Measurements from ENCODE around the gene IFNAR1. TPM values are rescaled to one million over a fixed set of nuclear protein-coding genes. Genes with fewer than 3 reads are reported as not detected.

Gene IFNAR1
- polyA plus RNA-seq, 2 of the 4 experiments (the other 2 are of a cell fraction): 14.1 to 14.2 TPM

GRCh38 chr21:33309778-33310177 lies 15.0 kb upstream of the IFNAR1 start:
- ATAC-seq (no peak), FAIRE-seq (no peak), DNase-seq (ENCODE audit: low read depth in 1 of 2, low spot score in 1 of 2) (no peak)
- Histone ChIP-seq H3K27ac (no peak overlapping the region), H3K4me1 (no peaks in the 10 kb centered on the region), H3K4me2 (no peak overlapping the region), H3K4me3 (no peak overlapping the region), H3K9me3 (peaks cover 4% of the 10 kb centered on the region; the same call in 1 of the 3 replicates)
- TF ChIP-seq MAX (IDR thresholded peaks at IDR 0.05) (no peak), RAD21 (conservative IDR thresholded peaks at IDR 0.05 in 1 of 2, IDR thresholded peaks at IDR 0.05 in 1 of 2) (no peak)
- POLR2A ChIA-PET: no interaction called here
- WGBS (ENCODE audit: missing lambda C conversion rate): 0% methylated on average over 1 of the region's 1 CpG
- CTCF ChIA-PET: no interaction called here

GRCh38 chr21:33312121-33312520 lies 12.6 kb upstream of the IFNAR1 start:
- no peak overlapping the region for H3K27ac ChIP-seq
- H3K4me1 ChIP-seq: no peaks in the 10 kb centered on the region
- H3K9me3 ChIP-seq: peaks cover 4% of the 10 kb centered on the region; the same call in 1 of the 3 replicates
- ChIA-PET POLR2A (no interaction called here), CTCF (no interaction called here)
- ATAC-seq (no peak), DNase-seq (ENCODE audit: low read depth in 1 of 2, low spot score in 1 of 2) (no peak), FAIRE-seq (no peak)
- no peak for TF ChIP-seq POLR2A (IDR thresholded peaks at IDR 0.05; ENCODE audit: low read length)
- no peak for TF ChIP-seq TP53 (CRISPR knock-in tag; IDR thresholded peaks at IDR 0.05)
- no peak for TF ChIP-seq E2F6 (IDR thresholded peaks at IDR 0.05; ENCODE audit: borderline replicate concordance, low read depth)
- TF ChIP-seq PHF8 (IDR thresholded peaks at IDR 0.05; ENCODE audit: borderline replicate concordance, low read depth): no peak
- TF ChIP-seq MAZ (IDR thresholded peaks at IDR 0.05; ENCODE audit: borderline replicate concordance, low read depth, low read length): no peak
- no peak for TF ChIP-seq NFE2L2 (conservative IDR thresholded peaks at IDR 0.05; ENCODE audit: low read length)
- no peak for TF ChIP-seq RNF2 (IDR thresholded peaks at IDR 0.05; ENCODE audit: borderline replicate concordance, low read depth)
- TF ChIP-seq GATA3 (IDR thresholded peaks at IDR 0.05; ENCODE audit: borderline replicate concordance): no peak
- TF ChIP-seq SREBF2 (IDR thresholded peaks at IDR 0.05): no peak
- TF ChIP-seq HOXB5 (CRISPR knock-in tag; IDR thresholded peaks at IDR 0.05): no peak
- TF ChIP-seq KDM1A (IDR thresholded peaks at IDR 0.05; ENCODE audit: low read depth): no peak
- TF ChIP-seq HDAC2 (IDR thresholded peaks at IDR 0.05): no peak
- TF ChIP-seq KDM5A (IDR thresholded peaks at IDR 0.05): no peak
- no peak for TF ChIP-seq CTCF (IDR thresholded peaks at IDR 0.05)
- WGBS (ENCODE audit: missing lambda C conversion rate): 73% methylated on average over 3 of the region's 3 CpGs
- no peak overlapping the region for H3K4me2 ChIP-seq
- H3K4me3 ChIP-seq: no peak overlapping the region

GRCh38 chr21:33313183-33313582 lies 11.6 kb upstream of the IFNAR1 start:
- Histone ChIP-seq H3K9me3 (peaks cover 4% of the 10 kb centered on the region; the same call in 1 of the 3 replicates), H3K4me3 (no peak overlapping the region), H3K27ac (no peak overlapping the region), H3K4me2 (no peak overlapping the region), H3K4me1 (no peaks in the 10 kb centered on the region)
- DNase-seq (ENCODE audit: low read depth in 1 of 2, low spot score in 1 of 2): no peak
- no peak for ATAC-seq
- ChIA-PET POLR2A (no interaction called here), CTCF (no interaction called here)
- WGBS (ENCODE audit: missing lambda C conversion rate): 84% methylated on average over 1 of the region's 1 CpG
- no peak for FAIRE-seq
- TF ChIP-seq ELK1 (IDR thresholded peaks at IDR 0.05; ENCODE audit: low read depth, low read length) (no peak), ZFP36 (IDR thresholded peaks at IDR 0.05; ENCODE audit: borderline replicate concordance, partially characterized antibody) (no peak), REST (IDR thresholded peaks at IDR 0.05) (no peak), HEYL (CRISPR knock-in tag; IDR thresholded peaks at IDR 0.05) (no peak), HOXB13 (CRISPR knock-in tag; IDR thresholded peaks at IDR 0.05; ENCODE audit: low read depth) (no peak), HES2 (IDR thresholded peaks at IDR 0.05) (no peak), POLR2AphosphoS2 (conservative IDR thresholded peaks at IDR 0.05; ENCODE audit: low read length) (no peak), JUNB (IDR thresholded peaks at IDR 0.05) (no peak), NFE2L2 (conservative IDR thresholded peaks at IDR 0.05; ENCODE audit: low read length) (no peak)
